ENCODE results near the gene TEX38.
"Not testable (repeated sequence)": the region's sequence is repeated elsewhere in the genome, so short reads cannot be mapped to it uniquely, and the experiment has no call there.

The TEX38 gene

DNA sequence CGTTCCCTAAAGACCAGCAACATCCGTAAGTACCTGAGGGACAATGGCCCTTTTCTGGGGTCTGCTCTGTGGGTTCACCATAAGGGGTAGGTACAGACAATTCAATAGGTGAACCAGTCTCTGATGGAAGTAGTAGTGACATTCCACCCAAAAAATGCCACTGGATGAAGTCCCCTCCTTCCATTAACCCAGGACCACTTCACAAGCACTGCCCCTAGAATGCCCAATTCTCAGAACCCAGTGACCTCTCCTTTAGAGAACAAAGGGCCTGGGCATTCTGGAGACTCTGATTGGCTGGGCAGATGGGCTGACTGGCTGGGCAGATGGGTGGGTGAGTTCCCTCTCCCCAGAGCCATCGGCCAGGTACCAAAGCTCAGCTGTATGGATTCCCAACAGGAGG lies at the start of gene TEX38:
TEX38 (plus strand) TSS at position 301 of the 400 bp plus-strand sequence; CDS start at position 382, 81 bp downstream.
- DNase-seq (ENCODE audit: low read depth, low spot score): no peak
- H3K27ac ChIP-seq: no peak within 1 kb of the TSS

DNA sequence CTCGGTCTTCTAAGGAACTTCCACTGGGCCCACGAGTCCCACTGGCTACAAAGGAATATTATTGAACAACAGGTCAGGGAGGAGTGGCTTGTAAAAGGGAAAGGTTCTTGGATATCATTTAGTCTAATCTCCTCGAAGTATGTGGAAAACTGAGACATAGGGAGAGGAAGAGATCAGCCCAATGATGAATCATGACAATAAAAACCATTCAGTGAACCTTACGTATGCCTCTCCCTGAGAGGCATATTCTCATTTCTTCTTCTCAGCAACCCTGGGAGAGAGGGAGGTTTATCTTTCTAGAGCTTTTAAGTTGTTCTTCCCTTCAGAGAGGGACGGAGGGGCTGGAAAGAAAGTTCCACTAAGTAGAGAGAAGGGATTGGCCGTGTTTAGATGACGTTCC lies 49.7 kb upstream of the TEX38 start:
- peak overlapping the region; percentile 32 for H3K27ac ChIP-seq

DNA sequence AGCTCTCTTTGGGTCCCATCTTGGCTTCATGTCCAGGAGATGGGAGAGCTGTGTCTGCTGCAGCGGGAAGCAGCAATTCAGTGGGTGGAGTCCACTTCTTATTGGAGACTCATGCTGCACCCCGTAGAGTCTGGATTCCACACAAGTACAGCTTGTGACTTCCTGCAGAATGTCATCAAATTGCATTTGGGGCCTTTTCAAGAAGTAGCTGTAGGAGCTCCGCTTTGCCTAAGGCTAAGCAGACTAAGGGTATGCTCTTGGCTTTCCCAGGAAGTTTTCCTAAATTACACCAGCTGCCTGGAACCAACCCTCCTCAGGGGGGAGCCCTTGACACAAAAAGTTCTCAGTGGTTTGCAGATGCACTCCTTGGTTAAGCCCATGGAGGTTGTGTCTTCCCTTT lies 49.3 kb upstream of the TEX38 start:
- no peak for DNase-seq (ENCODE audit: low read depth, low spot score)
- H3K27ac ChIP-seq: peak overlapping the region; percentile 32

More for the DNA sequence above, 49.7 kb upstream of the TEX38 start:
- no peak for DNase-seq (ENCODE audit: low read depth, low spot score)

DNA sequence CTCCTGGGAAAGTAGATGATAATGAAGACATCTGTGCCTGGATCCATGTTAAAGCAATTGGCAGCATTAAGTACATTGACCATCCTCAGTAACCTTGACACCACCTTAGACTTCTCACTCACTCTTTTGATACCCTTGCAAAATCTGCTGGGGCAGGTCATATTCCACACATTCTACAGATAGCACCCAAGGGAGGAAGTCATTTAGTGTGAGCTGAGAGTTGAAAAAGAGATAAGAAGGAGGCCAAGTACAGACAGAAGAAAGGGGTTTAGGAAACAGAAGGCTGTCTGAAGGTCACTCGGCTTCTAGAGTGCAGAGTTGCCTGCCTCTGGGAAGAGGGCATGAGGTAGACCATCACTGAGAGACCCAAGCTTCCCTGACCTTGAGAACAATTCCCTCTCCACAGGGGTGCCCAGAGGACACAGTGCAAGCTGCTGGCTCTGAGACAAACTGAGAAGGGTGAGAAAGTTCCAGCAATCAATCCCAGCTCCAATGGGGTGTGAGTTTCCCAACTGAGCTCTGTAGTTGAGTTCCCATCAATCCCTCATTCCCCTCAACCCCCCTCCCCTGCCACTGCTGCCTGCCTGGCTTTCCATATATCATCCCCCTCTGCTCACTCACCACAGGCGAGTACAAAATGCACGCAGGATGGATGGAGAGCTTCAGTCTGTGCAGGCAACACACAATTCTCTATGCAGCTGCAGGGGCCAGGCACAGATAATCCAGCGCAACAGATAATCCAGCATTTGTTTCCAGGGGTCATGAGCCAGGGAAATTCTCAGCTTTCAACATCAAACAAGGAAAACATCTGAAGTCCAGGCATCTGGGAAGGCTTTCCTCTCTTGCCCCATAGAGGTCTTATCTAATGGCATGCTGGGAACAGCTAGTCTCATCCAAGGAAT lies 47.7 kb upstream of the TEX38 start:
- no peak overlapping the region for H3K27ac ChIP-seq
- no peak for DNase-seq (ENCODE audit: low read depth, low spot score)

DNA sequence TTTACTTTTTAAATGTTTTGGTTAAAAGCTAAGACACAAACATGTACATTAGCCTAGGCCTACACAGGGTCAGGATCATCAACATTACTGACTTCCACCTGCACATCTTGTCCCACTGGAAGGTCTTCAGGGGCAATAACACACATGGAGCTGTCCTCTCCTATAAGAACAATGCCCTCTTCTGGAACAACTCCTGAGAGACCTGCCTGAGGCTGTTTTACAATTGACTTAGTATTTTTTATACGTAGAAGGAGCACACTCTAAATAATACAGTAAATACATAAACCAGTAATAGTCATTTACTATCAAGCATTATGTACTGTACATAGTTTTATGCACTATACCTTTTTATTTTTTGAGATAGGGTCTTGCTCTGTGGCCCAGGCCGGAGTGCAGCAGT lies 40.9 kb upstream of the TEX38 start:
- H3K27ac ChIP-seq: no peak overlapping the region
- no peak for DNase-seq (ENCODE audit: low read depth, low spot score)

DNA sequence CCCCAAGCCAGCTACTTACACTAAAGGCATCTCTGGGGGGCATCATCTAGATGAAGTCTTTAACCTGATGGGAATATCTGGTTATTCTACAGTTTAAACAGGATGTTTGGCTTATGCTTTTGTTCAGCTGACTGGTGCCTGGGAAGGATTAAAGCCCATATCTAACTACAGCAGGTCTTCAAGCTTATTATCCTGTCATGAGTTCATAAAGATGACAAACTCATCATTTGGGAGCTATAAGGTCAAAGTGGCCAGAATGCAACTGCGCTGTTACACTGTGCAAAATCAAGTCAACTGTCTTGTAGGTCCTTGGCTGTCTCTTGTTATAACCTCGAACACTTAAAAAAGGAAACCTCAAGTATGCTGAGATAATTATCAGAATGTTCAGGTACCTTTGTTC lies 36.4 kb upstream of the TEX38 start:
- DNase-seq (ENCODE audit: low read depth, low spot score): no peak
- H3K27ac ChIP-seq: no peak overlapping the region

DNA sequence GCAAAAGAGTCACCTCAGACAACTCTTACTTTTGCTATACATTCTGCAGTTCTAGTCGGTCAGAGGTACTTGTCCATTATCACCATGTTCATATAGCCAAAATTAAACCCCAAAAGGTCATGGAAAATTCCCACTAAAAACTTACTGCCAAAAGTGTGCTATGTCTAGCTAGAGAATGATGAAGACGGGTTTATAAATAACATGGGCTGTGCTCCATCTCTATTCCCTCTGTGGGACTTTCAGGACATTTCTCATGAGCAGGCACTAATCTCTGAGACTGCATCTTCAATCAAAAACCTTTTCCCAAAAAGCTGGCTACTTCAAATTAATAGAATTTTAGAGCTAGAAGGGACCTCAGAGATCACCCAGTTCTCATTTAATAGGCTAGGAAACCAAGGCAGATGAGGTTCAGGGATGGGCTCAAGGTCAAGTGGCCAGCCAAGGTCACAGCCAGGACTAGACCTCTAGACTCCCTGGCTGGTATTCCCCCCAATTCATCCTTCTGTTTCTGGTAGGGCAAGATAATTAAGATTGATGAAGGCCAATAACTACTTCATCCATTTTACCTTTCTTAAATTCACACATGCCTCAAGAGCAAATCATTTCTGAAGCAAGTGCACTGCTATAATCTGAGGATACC lies 34.1 kb upstream of the TEX38 start:
- DNase-seq (ENCODE audit: low read depth, low spot score): no peak
- no peak overlapping the region for H3K27ac ChIP-seq

DNA sequence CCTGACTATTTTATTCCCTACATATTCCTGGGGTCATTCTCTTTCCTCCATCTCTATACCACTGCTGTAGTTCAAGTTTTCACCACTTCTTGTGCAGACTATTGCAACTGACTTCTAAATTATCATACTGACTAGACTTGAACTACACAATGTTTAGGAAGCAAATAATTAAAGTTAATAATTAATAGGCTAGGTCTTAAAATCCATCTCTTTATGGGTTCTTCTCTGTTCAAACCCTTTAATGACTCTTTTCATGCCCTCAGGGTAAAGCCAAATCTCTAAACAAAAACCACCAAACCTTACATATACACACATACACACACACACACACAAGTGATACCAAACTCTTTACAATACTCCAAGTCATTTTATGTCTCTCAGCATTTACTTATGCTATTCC lies 32.7 kb upstream of the TEX38 start:
- no peak for DNase-seq (ENCODE audit: low read depth, low spot score)
- H3K27ac ChIP-seq: no peak overlapping the region

DNA sequence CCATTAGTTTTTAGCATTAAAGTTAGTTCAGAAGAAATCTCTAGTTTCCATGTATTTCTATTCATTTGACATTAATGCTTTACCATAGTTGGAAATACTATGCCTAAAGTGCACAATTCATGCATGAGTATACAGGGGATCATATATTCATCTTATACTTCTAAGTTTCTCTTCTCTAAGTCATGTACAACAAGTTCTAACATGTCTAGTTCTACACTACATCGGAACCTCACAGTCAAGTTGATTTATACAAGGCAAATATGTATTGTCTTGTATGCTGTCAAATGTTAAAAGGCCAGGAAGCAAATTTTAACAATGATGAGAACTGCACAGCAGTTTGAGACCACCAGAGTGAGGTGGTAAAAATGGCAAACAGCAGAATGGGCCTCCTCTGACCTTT lies 32.1 kb upstream of the TEX38 start:
- H3K27ac ChIP-seq: peak overlapping the region; percentile 12
- DNase-seq (ENCODE audit: low read depth, low spot score): no peak

DNA sequence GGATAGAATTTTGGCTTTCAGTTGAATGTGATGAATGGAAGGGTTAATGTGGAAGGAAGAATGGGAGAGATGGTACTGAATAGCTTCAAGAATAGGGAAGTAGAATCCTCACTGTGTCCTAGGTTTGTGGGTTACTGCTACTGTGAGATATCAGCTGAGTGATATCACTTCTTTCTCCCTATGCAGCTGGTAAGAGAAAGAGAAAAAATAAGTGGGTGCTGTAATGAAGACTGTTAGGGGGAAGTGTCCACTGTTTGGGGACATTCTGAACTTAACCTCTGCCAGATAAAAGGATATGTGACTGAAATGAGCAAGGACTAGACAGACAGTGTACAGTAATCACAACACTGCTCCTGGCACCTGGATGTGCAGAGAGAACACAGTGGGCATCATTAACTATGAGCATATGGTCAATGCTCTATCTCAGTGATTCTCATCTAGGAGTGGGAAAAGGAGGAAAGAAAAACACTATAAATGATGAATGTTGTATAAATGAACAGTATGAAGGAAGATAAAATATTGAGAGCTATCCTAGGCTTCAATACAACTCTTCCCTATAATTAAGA lies 29.5 kb upstream of the TEX38 start:
- no peak overlapping the region for H3K27ac ChIP-seq
- no peak for DNase-seq (ENCODE audit: low read depth, low spot score)

DNA sequence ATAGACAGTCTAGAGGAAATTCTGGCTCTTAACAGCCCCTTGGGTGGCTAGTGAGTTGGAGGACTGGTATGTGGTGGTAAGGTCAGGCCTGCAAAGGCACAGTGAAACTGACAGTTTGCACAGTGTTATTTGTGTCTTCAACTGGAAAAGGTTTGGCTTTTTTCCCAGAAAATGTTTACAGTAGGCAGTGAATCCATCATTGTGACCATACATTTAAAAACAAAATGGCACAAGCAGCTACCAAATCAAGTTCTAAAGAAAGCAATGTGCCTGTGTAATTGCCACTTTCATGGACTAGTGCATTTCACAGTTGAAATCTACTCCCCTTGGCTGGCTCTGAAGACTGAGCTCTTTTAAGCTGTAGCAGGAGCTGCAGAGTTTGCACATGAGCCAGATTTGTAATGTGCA lies 28.3 kb upstream of the TEX38 start:
- H3K27ac ChIP-seq: peak overlapping the region; percentile 2
- peak; percentile 57 for DNase-seq (ENCODE audit: low read depth, low spot score)

DNA sequence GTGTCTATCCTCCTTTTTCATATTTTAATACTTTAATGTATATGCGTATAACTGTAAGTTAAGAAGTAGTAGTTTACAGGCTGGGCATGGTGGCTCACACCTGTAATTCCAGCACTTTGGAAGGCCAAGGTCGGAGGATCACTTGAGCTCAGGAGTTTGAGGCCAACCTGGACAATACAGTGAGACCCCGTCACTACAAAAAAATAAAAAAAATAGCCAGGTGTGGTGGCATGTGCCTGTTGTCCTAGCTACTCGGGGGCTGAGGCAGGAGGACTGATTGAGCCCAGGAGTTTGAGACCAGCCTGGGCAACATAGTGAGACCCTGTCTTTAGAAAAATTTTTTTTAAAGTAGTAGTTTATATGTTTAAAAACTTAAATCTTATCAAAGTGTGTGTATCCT lies 25.8 kb upstream of the TEX38 start:
- H3K27ac ChIP-seq: no peak overlapping the region
- DNase-seq (ENCODE audit: low read depth, low spot score): no peak

DNA sequence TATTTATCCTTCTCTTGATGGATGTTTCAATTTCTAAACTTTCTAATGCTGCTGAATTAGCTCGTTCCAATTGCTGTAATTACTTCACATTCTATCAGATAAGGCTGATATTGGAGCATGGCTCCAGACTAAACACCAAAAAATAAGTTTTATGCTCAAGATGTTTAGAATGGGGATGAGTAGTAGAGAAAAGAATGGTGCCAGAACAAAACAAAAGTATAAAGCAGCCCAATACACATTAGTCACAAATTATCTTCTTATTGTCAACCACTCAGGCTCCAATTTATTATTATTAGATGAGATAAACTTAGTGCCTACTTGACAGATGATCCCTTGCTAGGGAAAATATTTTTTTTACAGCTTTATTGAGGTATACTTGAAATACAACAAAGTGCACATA lies 25.3 kb upstream of the TEX38 start:
- DNase-seq (ENCODE audit: low read depth, low spot score): no peak
- H3K27ac ChIP-seq: no peak overlapping the region

DNA sequence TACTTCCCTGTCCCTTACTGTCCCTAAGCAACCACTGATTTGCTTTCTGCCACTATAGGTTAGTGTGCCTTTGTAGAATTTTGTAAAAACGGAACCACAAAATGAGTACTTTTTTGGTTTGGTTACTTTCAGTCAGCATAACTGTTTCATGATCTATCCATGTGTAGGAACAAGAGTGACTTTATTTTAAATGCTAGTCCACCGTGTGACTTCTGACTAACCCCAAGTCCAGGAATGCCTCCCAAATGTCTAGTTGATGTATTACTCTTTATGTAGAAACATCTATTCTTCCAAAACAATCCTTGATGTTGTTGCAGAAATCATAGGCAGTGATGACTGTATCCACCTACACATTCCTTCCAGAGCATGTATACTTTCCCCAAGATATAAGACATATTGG lies 24.8 kb upstream of the TEX38 start:
- no peak for DNase-seq (ENCODE audit: low read depth, low spot score)
- H3K27ac ChIP-seq: no peak overlapping the region

DNA sequence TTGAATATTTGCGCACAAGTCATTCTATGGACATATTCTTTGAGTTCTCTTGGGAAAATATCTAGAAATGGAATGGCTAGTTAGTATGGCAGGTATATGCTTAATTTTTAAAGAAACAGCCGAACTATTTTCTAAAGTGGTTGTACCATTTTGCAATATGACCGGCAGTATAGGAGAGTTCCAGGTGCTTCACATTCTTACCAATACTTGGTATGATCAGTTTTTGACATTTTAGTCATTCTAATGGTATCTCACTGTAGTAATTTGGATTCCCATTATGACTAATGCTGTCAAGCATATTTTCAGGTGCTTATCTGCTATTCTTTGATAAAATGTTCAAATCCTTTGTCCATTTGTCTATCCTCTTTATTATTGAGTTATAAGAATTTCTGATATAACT lies 24.0 kb upstream of the TEX38 start:
- H3K27ac ChIP-seq: no peak overlapping the region
- no peak for DNase-seq (ENCODE audit: low read depth, low spot score)

DNA sequence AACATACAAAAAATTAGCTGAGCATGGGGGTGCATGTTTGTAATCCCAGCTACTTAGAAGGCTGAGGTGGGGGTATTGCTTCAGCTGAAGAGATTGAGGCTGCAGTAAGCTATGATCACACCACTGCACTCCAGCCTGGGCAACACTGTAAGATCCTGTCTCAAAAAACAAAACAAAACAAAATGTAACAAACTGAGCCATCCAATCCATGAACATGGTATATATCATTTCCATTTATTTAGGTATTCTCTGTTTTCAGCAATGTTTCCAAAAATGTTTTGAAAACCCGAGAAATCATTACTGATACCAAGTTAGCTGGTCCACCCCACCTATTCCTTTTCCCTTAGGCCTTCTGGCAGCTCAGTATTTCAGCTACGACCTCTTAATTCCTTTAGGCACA lies 21.9 kb upstream of the TEX38 start:
- H3K27ac ChIP-seq: no peak overlapping the region
- DNase-seq (ENCODE audit: low read depth, low spot score): no peak

DNA sequence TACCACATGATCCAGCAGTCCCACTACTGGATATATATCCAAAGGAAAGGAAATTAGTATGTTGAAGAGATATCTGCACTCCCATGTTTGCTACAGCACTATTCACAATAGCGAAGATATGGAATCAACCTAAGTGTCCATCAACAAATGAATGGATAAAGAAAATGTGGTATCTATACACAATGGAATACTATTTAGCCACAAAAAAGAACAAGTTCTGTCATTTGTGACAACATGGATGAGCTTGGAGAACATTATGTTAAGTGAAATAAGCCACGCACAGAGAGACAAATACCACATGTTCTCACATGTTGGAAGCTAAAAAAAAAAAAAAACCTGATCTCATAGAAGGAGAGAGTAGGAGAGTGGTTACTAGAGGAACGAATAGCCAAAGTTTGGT lies 21.2 kb upstream of the TEX38 start:
- no peak overlapping the region for H3K27ac ChIP-seq
- no peak for DNase-seq (ENCODE audit: low read depth, low spot score)

DNA sequence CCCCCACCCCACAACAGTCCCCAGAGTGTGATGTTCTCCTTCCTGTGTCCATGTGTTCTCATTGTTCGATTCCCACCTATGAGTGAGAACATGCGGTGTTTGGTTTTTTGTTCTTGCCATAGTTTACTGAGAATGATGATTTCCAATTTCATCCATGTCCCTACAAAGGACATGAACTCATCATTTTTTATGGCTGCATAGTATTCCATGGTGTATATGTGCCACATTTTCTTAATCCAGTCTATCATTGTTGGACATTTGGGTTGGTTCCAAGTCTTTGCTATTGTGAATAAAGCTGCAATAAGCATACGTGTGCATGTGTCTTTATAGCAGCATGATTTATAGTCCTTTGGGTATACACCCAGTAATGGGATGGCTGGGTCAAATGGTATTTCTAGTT lies 20.5 kb upstream of the TEX38 start:
- DNase-seq (ENCODE audit: low read depth, low spot score); H3K27ac ChIP-seq: not testable (repeated sequence)

DNA sequence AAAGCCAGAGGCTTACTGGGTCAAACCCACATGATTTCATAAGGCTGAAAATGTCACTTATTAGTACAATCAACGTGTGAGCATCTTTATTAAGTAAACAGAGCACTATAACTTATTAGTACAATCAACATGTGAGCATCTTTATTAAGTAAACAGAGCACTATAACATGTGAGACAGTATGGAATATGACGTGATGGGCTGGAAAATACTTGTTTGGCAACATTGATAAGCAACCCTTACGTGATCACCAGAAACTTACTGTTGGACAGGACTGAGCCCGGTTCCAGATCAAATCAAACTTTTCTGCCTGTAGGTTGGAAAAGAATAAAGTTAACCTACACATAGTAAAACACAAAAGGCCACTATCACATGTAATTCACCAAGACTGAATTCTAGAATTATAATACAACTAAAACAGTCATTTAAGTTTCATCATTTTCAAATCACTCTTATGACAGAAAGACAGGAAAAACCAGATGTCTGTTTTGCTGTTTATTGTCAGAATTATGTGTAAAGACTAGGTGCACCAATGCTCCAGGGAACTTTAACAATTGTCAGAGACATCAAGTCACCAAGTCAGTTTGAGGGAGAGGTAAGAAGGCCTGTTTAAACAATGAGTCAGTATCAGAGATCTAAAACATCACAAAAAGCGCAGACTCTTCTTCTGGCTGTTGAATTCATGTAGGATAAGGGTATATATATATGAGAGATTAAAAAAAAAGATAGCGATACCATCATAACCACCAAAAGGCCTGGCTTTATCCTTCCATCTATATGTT lies 19.1 kb upstream of the TEX38 start:
- H3K27ac ChIP-seq: no peak overlapping the region
- DNase-seq (ENCODE audit: low read depth, low spot score): no peak

DNA sequence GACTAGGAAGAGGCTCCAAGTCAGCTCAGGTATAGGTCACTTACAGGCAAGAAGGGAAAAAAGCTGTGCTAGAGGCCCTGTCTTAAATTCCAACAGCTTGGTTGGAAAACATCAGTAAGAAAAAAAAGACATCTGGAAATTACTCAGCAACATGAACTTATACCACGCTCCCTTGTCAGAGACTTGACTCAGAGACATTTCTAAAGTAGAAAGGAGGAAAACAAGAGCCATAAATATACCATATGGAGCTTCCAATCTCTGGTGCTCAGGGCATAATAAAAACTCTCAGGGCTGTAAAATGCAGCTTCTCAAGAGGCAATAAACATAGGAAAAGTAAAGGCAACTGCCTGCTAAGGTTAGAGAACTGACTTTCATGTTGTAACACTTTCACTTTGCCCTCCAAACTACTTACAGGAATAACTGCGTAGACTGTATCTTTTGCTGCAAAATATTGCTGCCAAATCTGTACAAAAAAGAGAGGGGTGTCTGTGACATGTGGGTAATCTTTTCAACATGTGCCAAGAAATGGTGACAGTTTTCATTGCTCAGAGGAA lies 18.2 kb upstream of the TEX38 start:
- no peak for DNase-seq (ENCODE audit: low read depth, low spot score)
- H3K27ac ChIP-seq: no peak overlapping the region
